NCI-H510A (cell line): ENCODE data around the gene PIK3AP1.
A peak's percentile ranks its signal among the peaks of the same experiment; 100 is the strongest.
"Not testable (repeated sequence)": the region's sequence is repeated elsewhere in the genome, so short reads cannot be mapped to it uniquely, and the experiment has no call there.

ENCODE experiments used
- DNase-seq: peaks from one replicate; lab custom pipeline; 2025; lab: John Stamatoyannopoulos, UW

The PIK3AP1 gene

DNA sequence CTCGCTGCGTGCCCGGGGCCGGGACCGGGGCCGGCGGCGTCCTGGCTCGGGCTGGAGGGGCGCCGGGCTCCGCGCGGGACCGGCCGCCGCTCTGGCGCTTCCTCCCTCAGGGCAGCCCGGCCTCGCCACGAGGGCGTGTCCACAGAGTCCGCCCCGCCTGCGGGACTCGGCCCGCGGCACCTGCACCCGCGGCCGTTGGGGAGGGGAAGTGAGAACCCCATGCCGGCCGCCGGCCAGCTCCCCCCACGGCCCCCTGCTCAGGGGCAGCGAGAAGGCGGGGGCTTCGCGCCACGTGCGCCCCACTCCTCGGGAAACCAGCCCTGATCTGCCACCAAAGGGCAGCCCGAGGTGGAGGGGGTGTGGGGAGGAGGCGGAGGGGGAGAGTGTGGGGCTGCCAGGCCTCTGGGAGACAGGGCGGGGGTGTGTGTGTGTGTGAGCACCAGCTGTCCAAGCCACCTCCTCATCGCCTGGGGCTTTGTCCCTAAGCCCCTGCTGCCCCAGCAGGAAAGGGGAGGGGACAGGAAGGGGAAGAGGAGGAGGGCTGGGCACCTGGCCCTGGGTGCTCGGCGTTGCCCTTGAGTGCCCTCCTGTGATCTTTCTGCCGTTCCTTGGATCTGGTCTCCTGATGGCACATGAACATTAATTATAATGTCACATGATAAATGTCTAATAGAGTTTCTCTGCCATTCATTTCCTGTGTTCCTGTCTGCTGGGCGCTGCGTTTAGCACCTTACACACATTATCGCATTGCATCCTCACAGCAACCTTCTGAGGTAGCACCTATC is at the start of gene PIK3AP1:
Gene PIK3AP1 (minus strand): TSS at position 93 of the 785 bp plus-strand sequence. CDS start 120 bp downstream, outside the sequence.
- peak; percentile 76 for DNase-seq

GRCh38 chr10:96768136-96768535 is 47.8 kb upstream of the PIK3AP1 start:
- no peak for DNase-seq

- no peak for DNase-seq
Observed at GRCh38 chr10:96767611-96768010, 47.3 kb upstream of the PIK3AP1 start.

GRCh38 chr10:96765406-96766240 is 45.3 kb upstream of the PIK3AP1 start:
- DNase-seq: no peak

DNA sequence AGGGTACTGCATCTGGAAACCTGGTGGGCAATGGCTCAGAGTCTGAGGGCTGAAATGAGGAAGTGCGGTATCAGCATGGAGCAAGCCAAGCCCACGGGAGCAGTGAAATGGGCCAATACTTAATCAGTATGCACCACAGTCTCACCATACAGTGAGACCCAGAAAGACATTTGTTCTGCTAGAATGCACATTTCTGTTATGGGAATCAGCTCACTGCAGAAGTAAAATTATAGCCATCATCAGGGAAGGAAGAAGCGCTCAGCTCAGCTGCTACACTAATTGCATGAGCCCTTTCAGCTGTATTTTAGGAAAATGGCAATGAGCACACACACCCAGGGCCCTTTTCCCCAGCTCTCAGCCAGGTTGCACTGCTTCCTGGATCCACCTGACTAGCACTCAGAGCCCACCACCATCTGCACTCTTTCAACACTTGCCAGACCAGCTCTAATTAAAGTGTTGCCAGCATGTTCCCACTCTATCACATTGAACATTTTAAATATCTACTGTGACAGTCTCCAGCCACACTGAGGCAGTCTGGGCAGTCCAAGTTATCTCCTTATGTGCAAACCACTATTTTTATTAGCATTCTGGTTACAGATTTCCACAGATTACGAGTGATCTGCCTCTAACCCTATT is 44.2 kb upstream of the PIK3AP1 start:
- no peak for DNase-seq

DNA sequence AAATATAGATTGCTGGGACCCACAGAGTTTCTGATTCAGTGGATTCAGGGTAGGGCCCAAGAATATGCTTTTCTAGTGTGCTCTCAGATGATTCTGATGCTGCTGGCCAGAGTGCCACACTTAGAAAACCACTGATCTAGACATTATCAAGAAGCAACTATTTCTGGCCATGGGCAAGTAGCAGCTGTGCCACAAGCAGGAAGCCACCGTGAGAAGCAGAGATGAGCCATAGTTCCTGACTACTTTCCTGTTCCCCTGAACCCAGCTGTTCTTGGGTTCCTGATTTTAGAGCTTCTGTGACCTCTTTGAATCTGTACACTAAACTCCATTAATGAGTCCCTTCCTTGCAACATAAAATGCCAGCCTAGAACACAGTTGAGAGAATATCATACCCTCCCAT is 38.1 kb upstream of the PIK3AP1 start:
- no peak for DNase-seq

- no peak for DNase-seq
Observed at GRCh38 chr10:96756111-96756903, 36.0 kb upstream of the PIK3AP1 start.

GRCh38 chr10:96753956-96754355 is 33.6 kb upstream of the PIK3AP1 start:
- no peak for DNase-seq

- DNase-seq: no peak
Observed at GRCh38 chr10:96752375-96752774, 32.1 kb upstream of the PIK3AP1 start.

- DNase-seq: not testable (repeated sequence)
Observed at GRCh38 chr10:96750316-96750715, 30.0 kb upstream of the PIK3AP1 start.

- no peak for DNase-seq
Observed at GRCh38 chr10:96747734-96748550, 27.6 kb upstream of the PIK3AP1 start.

- DNase-seq: no peak
Observed at GRCh38 chr10:96746503-96746902, 26.2 kb upstream of the PIK3AP1 start.

- no peak for DNase-seq
Observed at GRCh38 chr10:96745950-96746349, 25.6 kb upstream of the PIK3AP1 start.

GRCh38 chr10:96743988-96744585 is 23.8 kb upstream of the PIK3AP1 start:
- no peak for DNase-seq

GRCh38 chr10:96741557-96741956 is 21.2 kb upstream of the PIK3AP1 start:
- DNase-seq: not testable (repeated sequence)

DNA sequence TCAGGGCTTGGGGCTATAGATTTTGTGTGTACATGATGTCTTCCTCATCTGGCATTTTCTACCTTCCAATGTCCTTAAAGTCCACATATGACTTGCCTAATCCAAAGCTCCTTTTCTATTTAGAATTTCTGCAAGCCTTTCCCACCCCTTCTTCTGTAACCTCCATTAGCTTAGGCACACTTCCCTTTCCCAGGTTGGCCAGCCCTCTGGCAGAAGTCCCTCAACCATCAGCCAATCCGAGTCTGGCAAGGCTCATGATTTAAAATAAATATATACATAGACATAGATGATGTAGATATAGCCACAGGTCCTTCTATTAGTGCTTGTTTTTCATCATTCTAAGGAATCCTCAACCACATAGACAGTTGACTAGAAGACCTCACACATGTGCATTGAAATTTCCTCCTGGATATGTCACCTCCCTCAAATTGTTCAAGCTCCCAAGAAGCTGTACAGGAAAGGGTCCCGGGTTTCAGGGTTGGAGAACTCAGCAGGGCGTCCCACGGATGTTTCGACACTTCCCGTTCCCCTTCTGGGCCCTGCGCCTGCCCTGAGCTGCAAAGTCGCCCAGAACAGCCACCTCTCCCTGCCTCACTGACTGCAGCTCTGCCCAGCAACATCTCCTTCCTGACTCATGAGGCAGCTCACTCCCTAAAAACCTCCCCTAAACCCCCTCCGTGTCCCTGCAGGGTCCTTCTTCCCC is 20.4 kb upstream of the PIK3AP1 start:
- DNase-seq: no peak

GRCh38 chr10:96740141-96740540 is 19.8 kb upstream of the PIK3AP1 start:
- no peak for DNase-seq

GRCh38 chr10:96737307-96737902 is 17.1 kb upstream of the PIK3AP1 start:
- not testable (repeated sequence) for DNase-seq

GRCh38 chr10:96724621-96725020 is 4.3 kb upstream of the PIK3AP1 start:
- no peak for DNase-seq
